Fibroblast of the aortic adventitia (primary cell): Measurements from ENCODE around the gene CCDC158. TPM values are rescaled to one million over a fixed set of nuclear protein-coding genes. Genes with fewer than 3 reads are reported as not detected.

Experiments
- DNase-seq: peaks from one replicate; pipeline ENCODE4 v3.0.0-alpha.2; 2010; ENCODE audit warnings: low read depth
- H3K4me3 ChIP-seq: 2 replicates; pipeline ENCODE4 v1.5.1; 2011; ENCODE audit warnings: low read depth, mild to moderate bottlenecking, control low read depth, low read length, moderate library complexity
- total RNA-seq: library from RNA; depleted of rRNA; stranded (reverse); fragments of >200 nt; gene quantifications from 2 replicates; pipeline ENCODE4 v1.2.3, GENCODE V29; 2012; ENCODE audit warnings: low replicate concordance
- TF ChIP-seq, protein P1 (sequence below): IDR thresholded peaks from 2 replicates; pipeline ENCODE4 v1.5.1; 2011; ENCODE audit warnings: mild to moderate bottlenecking, low read length, control low read depth, inconsistent platforms; ENCODE audit not compliant: insufficient read depth

CCDC158 gene
- total RNA-seq, 1 donor: 0.90 TPM

DNA sequence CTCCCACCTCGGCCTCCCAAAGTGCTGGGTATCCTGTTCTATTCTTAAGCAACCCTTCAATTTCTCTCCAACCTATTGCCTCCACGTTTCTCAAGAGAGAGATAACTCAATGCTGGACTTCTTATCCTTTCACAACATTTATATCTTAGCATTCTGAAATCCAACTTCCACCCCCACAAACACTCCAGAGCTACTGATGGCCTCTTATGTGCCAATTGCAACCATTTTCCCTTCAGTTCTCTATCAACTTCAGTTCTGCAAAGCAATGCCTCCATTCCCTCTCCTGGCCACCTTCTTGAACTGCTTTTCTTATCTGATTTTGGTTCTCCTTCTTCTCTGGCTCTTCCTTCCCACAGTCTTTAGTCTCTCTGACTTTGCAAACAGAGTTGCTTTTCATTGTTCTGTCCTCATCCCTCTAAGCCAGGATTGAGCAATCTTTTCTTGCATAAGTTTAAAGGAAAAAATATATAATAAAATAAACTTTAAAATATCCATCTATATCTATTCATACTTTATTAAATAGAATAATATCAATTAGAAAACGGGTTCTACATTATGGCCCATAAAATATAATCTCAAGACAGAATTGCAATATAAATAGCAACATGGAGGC is 118.0 kb downstream of the CCDC158 start:
- no peak overlapping the region for H3K4me3 ChIP-seq
- TF ChIP-seq, protein P1, sequence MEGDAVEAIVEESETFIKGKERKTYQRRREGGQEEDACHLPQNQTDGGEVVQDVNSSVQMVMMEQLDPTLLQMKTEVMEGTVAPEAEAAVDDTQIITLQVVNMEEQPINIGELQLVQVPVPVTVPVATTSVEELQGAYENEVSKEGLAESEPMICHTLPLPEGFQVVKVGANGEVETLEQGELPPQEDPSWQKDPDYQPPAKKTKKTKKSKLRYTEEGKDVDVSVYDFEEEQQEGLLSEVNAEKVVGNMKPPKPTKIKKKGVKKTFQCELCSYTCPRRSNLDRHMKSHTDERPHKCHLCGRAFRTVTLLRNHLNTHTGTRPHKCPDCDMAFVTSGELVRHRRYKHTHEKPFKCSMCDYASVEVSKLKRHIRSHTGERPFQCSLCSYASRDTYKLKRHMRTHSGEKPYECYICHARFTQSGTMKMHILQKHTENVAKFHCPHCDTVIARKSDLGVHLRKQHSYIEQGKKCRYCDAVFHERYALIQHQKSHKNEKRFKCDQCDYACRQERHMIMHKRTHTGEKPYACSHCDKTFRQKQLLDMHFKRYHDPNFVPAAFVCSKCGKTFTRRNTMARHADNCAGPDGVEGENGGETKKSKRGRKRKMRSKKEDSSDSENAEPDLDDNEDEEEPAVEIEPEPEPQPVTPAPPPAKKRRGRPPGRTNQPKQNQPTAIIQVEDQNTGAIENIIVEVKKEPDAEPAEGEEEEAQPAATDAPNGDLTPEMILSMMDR: no peak
- peak; percentile 49 for DNase-seq

DNA sequence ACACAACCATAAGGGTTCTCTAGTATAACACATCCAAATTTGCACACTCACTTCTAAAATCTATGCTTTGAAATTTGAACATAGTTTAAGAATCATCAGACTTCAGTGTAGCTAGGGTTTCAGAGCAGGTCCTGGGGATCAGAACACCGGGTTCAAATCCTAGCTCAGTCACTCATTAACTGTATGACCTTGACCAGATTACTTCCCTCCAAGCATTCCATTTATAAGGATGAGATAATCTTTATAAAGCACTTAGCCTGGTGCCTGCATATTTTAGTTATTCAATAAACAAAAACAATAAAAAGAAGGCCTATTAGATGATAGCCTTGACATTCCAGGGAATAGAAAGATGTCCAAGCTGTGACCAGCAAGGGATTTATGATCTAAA is 119.2 kb downstream of the CCDC158 start:
- TF ChIP-seq, protein P1: no peak
- DNase-seq: no peak
- H3K4me3 ChIP-seq: no peak overlapping the region

DNA sequence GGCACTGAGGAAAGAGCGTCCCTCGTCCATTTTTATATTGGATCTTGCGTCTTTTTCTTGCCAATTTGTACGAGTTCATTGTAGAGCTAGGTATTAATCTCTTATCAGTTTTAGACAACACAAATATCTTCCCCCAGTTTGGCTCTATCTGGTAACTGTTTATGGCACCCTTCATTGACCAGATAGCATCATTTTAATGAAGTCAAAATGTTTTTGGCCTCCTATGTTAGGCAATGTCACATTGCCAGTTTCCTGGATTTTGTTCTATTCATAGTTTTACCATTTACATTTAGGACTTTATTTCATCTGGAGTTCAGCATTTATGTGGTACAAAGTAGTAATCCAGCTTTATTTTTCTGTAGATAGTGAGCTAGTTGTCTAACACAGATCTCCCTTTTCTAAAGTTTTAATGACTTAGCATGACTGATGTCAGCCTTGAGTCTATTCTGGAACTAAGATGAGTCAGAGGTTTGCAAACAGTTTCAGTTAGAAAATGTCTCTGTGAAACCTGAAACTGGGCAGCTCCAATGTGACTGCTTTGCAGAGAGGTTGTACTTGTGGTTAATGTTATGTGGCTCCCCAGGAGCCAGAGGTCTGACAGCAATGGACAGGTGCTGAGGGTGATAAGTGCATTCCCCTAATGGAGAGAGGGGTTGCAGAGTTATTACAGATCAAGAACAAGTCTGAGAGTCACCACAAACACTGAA is 119.7 kb downstream of the CCDC158 start:
- TF ChIP-seq, protein P1: no peak
- DNase-seq: peak; percentile 64
- H3K4me3 ChIP-seq: no peak overlapping the region

DNA sequence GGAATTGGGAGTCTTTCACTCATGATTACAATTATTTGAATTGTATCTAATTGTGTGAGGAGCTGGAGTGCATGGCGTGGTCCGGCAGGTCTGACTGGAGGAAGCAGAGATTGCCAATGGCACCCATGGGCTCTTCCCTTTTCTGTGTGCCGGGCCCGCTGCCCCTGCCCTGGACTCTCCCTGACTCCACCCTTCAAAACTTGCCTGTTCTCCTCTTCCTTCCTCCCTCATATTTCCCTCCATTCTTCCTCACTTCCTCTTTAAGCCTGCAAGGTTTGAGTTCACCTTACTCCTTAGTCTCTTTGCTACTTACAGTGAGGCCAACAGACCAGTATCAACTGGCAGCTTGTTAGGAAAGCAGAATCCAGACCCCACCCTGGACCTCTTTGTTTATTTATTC is 120.9 kb downstream of the CCDC158 start:
- H3K4me3 ChIP-seq: no peak overlapping the region
- TF ChIP-seq, protein P1: no peak

DNA sequence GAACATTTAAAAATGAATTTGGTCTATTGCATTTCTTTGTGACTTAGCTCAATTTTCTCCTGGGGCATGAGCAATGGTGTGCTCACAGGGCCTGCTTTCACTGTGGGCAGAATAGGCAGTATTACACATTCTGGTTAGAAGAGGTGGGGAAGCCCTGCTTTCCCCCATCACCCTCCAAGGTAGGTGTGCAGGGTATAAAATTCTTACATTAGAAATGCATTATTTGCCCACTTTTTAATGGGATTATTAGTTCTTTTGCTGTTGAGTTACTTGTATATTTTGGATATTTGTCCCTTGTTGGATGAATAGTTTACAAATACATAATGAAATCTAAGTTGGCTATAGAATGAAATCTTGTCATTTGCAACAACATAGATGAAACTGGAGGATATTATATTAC is 122.7 kb downstream of the CCDC158 start:
- DNase-seq: no peak
- TF ChIP-seq, protein P1: no peak
- no peak overlapping the region for H3K4me3 ChIP-seq

More for the DNA sequence above, 120.9 kb downstream of the CCDC158 start:
- DNase-seq: no peak

DNA sequence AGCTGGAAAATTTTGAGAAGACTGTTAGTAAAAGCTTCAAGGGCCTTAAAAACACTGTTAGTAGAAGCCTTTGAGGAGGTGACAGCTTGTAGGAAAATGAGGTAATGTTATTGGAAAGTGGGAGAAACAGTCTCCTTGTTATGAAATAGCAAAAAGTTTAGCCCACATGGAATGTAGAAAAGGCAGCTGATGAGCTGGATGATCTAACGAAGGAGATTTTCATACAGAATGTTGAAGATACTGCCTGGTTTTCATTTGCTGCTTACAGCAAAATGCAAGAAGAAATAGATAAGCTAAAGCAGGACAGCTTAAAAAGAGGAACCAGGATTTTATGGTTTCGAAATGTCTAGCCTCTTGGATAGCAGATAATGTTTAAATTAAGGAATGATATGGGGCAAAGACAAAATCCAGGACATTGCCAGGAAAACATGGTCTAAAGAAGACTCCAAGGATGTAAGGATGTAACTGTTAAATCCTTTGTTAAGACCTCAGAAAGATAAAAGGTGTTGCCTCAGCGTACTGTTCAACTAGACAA is 124.6 kb downstream of the CCDC158 start:
- TF ChIP-seq, protein P1: no peak
- DNase-seq: no peak
- H3K4me3 ChIP-seq: no peak overlapping the region
